ENCODE measurements around the gene CLUH.

Gene CLUH

GRCh38 chr17:2749784-2750181, 38.2 kb upstream of the CLUH start:
- CTCF ChIA-PET: interaction anchor here (0.6 kb wide), 2 partner anchors 58 to 68 kb away, joined by 3 to 5 read pairs; no protein-coding TSS in a partner anchor
- peak overlapping the region; percentile 32 for H3K4me3 ChIP-seq (ENCODE audit: low read depth, low read length)
- H3K36me3 ChIP-seq (ENCODE audit: control insufficient read depth in 2 of 2, insufficient read depth in 1 of 2, low read length in 2 of 2): no peaks in the 10 kb centered on the region
- no peak for TF ChIP-seq ZNF776 (tag by site-specific recombination; IDR thresholded peaks at IDR 0.05; ENCODE audit: borderline replicate concordance)
- no peak for TF ChIP-seq ZNF302 (tag by site-specific recombination; IDR thresholded peaks at IDR 0.05; ENCODE audit: low read depth)
- no peak for TF ChIP-seq ZNF214 (tag by site-specific recombination; IDR thresholded peaks at IDR 0.05; ENCODE audit: borderline replicate concordance)
- TF ChIP-seq ZFHX2 (tag by site-specific recombination; conservative IDR thresholded peaks at IDR 0.05): peak; percentile 68
- no peak for TF ChIP-seq ZNF148 (tag by site-specific recombination; IDR thresholded peaks at IDR 0.05; ENCODE audit: borderline replicate concordance)
- no peak for TF ChIP-seq ZNF449 (tag by site-specific recombination; IDR thresholded peaks at IDR 0.05)
- peak; percentile 43; the same call in 1 of the 2 replicates for TF ChIP-seq ZNF660 (tag by site-specific recombination; IDR thresholded peaks at IDR 0.05)
- no peak for TF ChIP-seq ZNF501 (tag by site-specific recombination; IDR thresholded peaks at IDR 0.05)
- TF ChIP-seq ZNF140 (tag by site-specific recombination; IDR thresholded peaks at IDR 0.05): no peak
- TF ChIP-seq ZNF707 (tag by site-specific recombination; IDR thresholded peaks at IDR 0.05): no peak
- no peak for TF ChIP-seq ZNF324 (tag by site-specific recombination; IDR thresholded peaks at IDR 0.05)
- no peak for TF ChIP-seq ZNF585B (tag by site-specific recombination; IDR thresholded peaks at IDR 0.05)
- TF ChIP-seq ZNF354C (tag by site-specific recombination; IDR thresholded peaks at IDR 0.05; ENCODE audit: borderline replicate concordance, low read depth): no peak
- TF ChIP-seq ZBTB6 (tag by site-specific recombination; IDR thresholded peaks at IDR 0.05): no peak
- peak; percentile 42 for TF ChIP-seq GLIS1 (tag by site-specific recombination; IDR thresholded peaks at IDR 0.05)
- no peak for TF ChIP-seq ZNF19 (tag by site-specific recombination; IDR thresholded peaks at IDR 0.05; ENCODE audit: low read depth)
- no peak for TF ChIP-seq ZNF433 (tag by site-specific recombination; IDR thresholded peaks at IDR 0.05; ENCODE audit: low read depth)
- TF ChIP-seq ZNF362 (tag by site-specific recombination; IDR thresholded peaks at IDR 0.05): no peak
- TF ChIP-seq INSM2 (tag by site-specific recombination; IDR thresholded peaks at IDR 0.05): no peak
- TF ChIP-seq KLF16 (tag by site-specific recombination; IDR thresholded peaks at IDR 0.05): peak; percentile 89
- no peak for TF ChIP-seq ZNF701 (tag by site-specific recombination; IDR thresholded peaks at IDR 0.05)
- TF ChIP-seq ZNF561 (tag by site-specific recombination; IDR thresholded peaks at IDR 0.05; ENCODE audit: borderline replicate concordance): 0 out of 2 replicates have a peak, but pooled peaks have one; percentile 63
- TF ChIP-seq ZNF157 (tag by site-specific recombination; IDR thresholded peaks at IDR 0.05): no peak
- TF ChIP-seq PATZ1 (tag by site-specific recombination; IDR thresholded peaks at IDR 0.05): peak; percentile 64
- TF ChIP-seq ZSCAN4 (tag by site-specific recombination; IDR thresholded peaks at IDR 0.05): no peak
- no peak for TF ChIP-seq ZSCAN16 (tag by site-specific recombination; IDR thresholded peaks at IDR 0.05)
- TF ChIP-seq MYNN (tag by site-specific recombination; IDR thresholded peaks at IDR 0.05; ENCODE audit: borderline replicate concordance): no peak
- no peak for TF ChIP-seq ZBTB21 (tag by site-specific recombination; IDR thresholded peaks at IDR 0.05)

More at GRCh38 chr17:2749784-2750181, 38.2 kb upstream of the CLUH start:
- H3K9me3 ChIP-seq (ENCODE audit: control insufficient read depth, insufficient read depth, low read depth, low read length): no peaks in the 10 kb centered on the region
- POLR2A ChIA-PET: interaction anchor here (1.0 kb wide), 1 partner anchor 25 kb away, joined by 5 read pairs; no protein-coding TSS in a partner anchor
- H3K4me1 ChIP-seq (ENCODE audit: control insufficient read depth, insufficient read depth, low read length): no peaks in the 10 kb centered on the region; the same call in 1 of the 2 replicates
- H3K27ac ChIP-seq (ENCODE audit: extremely low read depth, low read depth, low read length): no peak overlapping the region
